Stimulated activated naive B cell treated with anti-CD40 and anti-IgM and Interleukin-4, amounts not matched to agents 10 μg/mL and 1 μg/mL and 100 μg/mL, for 72 hours (primary cell): ENCODE measurements around the gene PPIL1.

Experiments
- ATAC-seq, 2 donors: fragments of 150-1000 bp; cut with Tn5 transposase; replicated peaks; 2 replicates each; pipeline ENCODE4 v1.10.0; 2021; ENCODE audit warnings: moderate library complexity in 1 of 2
- DNase-seq: peaks from one replicate; pipeline ENCODE4 v3.0.0; 2021
- H3K27ac Mint-ChIP-seq: one replicate; pipeline ENCODE4 v1.8.0; 2022; ENCODE audit warnings: mild to moderate bottlenecking, mixed read lengths
- H3K27me3 Mint-ChIP-seq, 2 donors: one replicate each; pipeline ENCODE4 v1.8.0; 2022; ENCODE audit warnings: mixed read lengths in 2 of 2
- H3K36me3 Mint-ChIP-seq, 2 donors: one replicate each; pipeline ENCODE4 v1.8.0; 2022; ENCODE audit warnings: mixed read lengths in 2 of 2, mild to moderate bottlenecking in 1 of 2
- H3K4me1 Mint-ChIP-seq, 2 donors: one replicate each; pipeline ENCODE4 v1.8.0; 2022; ENCODE audit warnings: mixed read lengths in 2 of 2, mild to moderate bottlenecking in 1 of 2
- H3K4me3 Mint-ChIP-seq, 2 donors: one replicate each; pipeline ENCODE4 v1.8.0; 2022; ENCODE audit warnings: mild to moderate bottlenecking in 2 of 2, mixed read lengths in 2 of 2, moderate library complexity in 1 of 2
- H3K9me3 Mint-ChIP-seq, 2 donors: one replicate each; pipeline ENCODE4 v1.8.0; 2022; ENCODE audit warnings: mixed read lengths in 2 of 2, mild to moderate bottlenecking in 1 of 2

The PPIL1 gene

GRCh38 chr6:36873612-36874442, 776 bp downstream of the PPIL1 start:
- ATAC-seq (no peak), DNase-seq (no peak)
- H3K27me3 Mint-ChIP-seq, result peaks cover 0 to 2% of the 10 kb centered on the region in 2 donors
- H3K9me3 Mint-ChIP-seq, result no peaks in the 10 kb centered on the region
- peak overlapping the region; percentile 92 to 99 for H3K4me3 Mint-ChIP-seq
- H3K4me1 Mint-ChIP-seq, result peaks cover 13 to 25% of the 10 kb centered on the region in 2 donors
- H3K36me3 Mint-ChIP-seq, result peaks cover 14 to 26% of the 10 kb centered on the region in 2 donors
- H3K27ac Mint-ChIP-seq, result peak overlapping the region; percentile 100

DNA sequence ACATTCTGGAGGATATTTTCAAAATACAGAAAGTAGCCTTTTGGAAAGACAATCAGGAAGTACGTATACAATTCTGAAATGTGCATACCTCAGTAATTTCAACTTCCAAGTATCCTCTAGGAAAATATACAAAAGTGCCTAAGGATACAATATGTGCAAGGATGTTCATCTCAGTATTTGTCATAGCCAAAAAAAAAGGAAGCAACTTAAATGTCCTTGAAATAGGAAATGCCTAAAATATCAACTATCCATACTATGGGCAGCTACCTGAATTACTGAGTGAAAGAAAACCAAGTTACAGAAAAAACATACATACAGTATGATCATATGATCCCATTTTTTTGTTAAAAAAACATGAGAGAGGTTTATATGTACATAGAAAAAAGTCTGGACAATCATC, 1.5 kb downstream of the PPIL1 start:
- H3K4me1 Mint-ChIP-seq, result peaks cover 14 to 25% of the 10 kb centered on the region in 2 donors
- peak overlapping the region; percentile 100 for H3K27ac Mint-ChIP-seq
- no peaks in the 10 kb centered on the region for H3K9me3 Mint-ChIP-seq
- no peaks in the 10 kb centered on the region for H3K27me3 Mint-ChIP-seq
- peak overlapping the region; percentile 92 to 99 for H3K4me3 Mint-ChIP-seq
- ATAC-seq (no peak), DNase-seq (no peak)
- H3K36me3 Mint-ChIP-seq, result peaks cover 17 to 29% of the 10 kb centered on the region in 2 donors

GRCh38 chr6:36871686-36872085, 2.9 kb downstream of the PPIL1 start:
- no peak overlapping the region for H3K27ac Mint-ChIP-seq
- no peak overlapping the region for H3K4me3 Mint-ChIP-seq
- H3K27me3 Mint-ChIP-seq, result no peaks in the 10 kb centered on the region
- peaks cover 19 to 43% of the 10 kb centered on the region in 2 donors for H3K36me3 Mint-ChIP-seq
- DNase-seq (no peak), ATAC-seq (no peak)
- peaks cover 18 to 25% of the 10 kb centered on the region in 2 donors for H3K4me1 Mint-ChIP-seq
- H3K9me3 Mint-ChIP-seq, result no peaks in the 10 kb centered on the region

- H3K36me3 Mint-ChIP-seq, result peaks cover 41 to 75% of the 10 kb centered on the region in 2 donors
- H3K9me3 Mint-ChIP-seq, result no peaks in the 10 kb centered on the region
- DNase-seq, result no peak
- H3K4me1 Mint-ChIP-seq, result peaks cover 14 to 19% of the 10 kb centered on the region in 2 donors
- no peak for ATAC-seq
- no peaks in the 10 kb centered on the region for H3K27me3 Mint-ChIP-seq
- H3K4me3 Mint-ChIP-seq, result no peak overlapping the region
- H3K27ac Mint-ChIP-seq, result no peak overlapping the region
Measured at GRCh38 chr6:36867471-36868224, 7.0 kb downstream of the PPIL1 start.

DNA sequence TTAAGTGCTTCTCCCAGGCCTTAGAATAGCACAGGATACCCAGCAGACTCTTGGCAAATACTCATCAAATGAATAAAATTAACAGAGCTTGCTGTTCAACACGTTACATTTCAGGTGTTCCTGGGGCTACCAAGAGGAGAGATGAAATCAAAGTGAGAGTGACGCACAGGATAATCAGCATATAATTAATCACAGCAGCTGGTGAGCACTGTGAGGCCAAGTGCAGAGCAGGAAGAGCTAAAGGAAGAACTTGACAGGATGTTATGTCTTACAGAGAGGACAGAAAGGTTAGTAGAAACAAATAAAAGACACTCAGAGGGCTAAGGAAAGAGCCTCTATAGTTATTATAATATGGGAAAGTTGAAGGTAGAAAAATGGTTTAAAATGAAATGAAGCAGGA, 8.8 kb downstream of the PPIL1 start:
- no peaks in the 10 kb centered on the region for H3K27me3 Mint-ChIP-seq
- H3K4me3 Mint-ChIP-seq, result no peak overlapping the region
- no peak for ATAC-seq
- peaks cover 38 to 71% of the 10 kb centered on the region in 2 donors for H3K36me3 Mint-ChIP-seq
- H3K27ac Mint-ChIP-seq, result no peak overlapping the region
- no peaks in the 10 kb centered on the region for H3K9me3 Mint-ChIP-seq
- H3K4me1 Mint-ChIP-seq, result peaks cover 13 to 16% of the 10 kb centered on the region in 2 donors
- no peak for DNase-seq

DNA sequence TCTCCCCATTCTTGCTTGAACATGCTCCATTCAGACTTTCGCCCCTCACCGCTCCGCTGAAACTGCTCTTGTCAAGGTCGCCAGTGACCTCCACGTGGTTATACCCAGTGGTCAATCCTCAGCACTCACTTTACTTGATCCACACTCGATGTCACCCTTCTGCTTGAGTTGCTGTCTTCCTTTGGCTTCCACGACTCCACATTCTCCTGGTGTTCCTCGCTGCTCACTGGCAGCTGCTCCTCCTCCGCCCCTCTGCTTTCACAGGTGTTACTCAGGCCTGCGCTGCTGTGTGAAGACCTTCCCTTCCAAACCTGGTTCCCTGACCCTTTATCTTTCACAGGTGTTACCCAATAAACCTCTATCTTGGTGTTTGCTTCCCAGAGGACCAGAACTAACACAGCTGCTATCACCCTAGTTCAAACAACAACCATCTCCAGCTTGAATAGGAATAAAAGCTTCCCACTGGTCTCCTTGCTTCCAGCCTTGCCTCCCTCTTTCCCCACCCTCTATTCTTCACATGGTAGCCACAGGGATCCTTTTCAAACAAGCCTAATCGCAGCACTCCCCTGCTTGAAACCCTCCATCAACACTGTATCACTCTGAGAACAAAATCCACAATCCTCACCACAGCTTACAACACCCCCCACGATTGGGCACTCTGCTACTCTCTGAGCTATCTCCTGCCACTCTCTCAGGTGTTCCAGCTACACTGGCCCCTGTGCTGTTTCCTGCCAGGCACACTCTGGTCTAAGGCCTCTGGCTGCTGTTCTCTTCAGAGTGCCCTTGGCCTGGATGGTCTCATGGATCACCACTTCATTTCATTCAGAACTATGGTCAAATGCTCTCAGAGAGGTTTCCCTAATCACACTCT, 10.7 kb downstream of the PPIL1 start:
- H3K27ac Mint-ChIP-seq, result peak overlapping the region; percentile 2
- H3K27me3 Mint-ChIP-seq, result no peaks in the 10 kb centered on the region
- ATAC-seq (no peak), DNase-seq (no peak)
- H3K9me3 Mint-ChIP-seq, result no peaks in the 10 kb centered on the region
- H3K4me1 Mint-ChIP-seq, result peaks cover 7 to 14% of the 10 kb centered on the region in 2 donors
- H3K4me3 Mint-ChIP-seq, result no peak overlapping the region
- H3K36me3 Mint-ChIP-seq, result peaks cover 34 to 67% of the 10 kb centered on the region in 2 donors

DNA sequence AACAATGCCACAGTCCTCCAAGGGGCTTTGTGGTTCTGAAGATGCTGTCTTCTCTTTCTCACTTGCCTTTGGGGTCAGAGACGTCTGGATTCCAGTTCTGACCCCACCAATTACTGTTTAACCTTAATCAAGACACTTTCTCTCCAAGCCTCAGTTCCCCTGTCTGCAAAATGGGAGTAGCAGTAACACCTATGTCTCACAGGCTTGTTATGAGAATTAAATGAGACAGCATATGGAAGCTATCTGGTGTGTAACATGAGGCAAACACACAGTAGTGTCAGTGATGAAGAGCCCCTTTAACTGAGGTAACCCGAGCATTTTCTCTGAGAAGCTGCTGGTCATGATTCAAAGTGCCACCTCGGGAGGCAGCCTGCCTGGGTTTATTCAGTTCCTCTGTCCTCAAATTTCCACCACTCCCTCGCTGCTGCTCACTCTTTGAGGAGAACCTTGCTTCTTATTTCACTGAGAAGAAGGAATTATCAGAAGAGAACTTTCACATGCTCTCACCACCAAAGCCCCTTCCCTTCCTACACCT, 11.7 kb downstream of the PPIL1 start:
- H3K27me3 Mint-ChIP-seq, result no peaks in the 10 kb centered on the region
- peaks cover 7 to 12% of the 10 kb centered on the region in 2 donors for H3K4me1 Mint-ChIP-seq

DNA sequence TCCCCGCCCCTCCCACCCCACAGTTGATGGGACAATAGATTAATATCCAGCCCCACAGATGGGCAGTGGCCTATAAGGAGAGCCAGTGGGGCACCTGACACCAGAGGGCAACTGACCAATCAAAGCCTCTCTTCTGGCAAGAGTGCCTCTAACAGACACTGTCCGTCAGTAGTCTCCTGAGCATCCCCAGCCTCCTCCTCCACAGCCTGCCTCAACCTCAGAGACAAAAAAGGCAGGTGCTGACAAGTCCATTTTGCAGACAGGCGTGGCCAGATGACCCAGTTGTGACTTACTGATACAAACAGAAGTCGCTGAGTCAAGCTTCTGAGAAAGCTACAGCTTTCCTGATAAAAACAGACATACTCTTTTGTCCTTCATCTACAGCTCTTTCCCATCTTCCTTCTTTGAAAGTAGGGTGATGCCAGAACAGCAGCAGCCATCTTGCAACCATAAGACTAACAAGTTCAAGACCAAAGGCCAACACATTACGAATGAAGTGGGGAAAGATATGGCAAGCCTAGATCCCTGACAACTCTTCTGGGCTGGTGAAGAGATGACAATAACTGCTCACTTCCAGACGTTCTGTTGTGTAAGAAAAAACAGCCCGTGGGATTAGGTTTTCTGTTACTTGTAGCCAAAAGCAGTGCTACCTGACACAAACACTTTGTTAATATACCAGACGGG, 12.3 kb downstream of the PPIL1 start:
- peaks cover 32 to 68% of the 10 kb centered on the region in 2 donors for H3K36me3 Mint-ChIP-seq
- no peak for DNase-seq
- no peaks in the 10 kb centered on the region for H3K27me3 Mint-ChIP-seq
- H3K4me1 Mint-ChIP-seq, result peaks cover 7 to 10% of the 10 kb centered on the region in 2 donors
- no peaks in the 10 kb centered on the region for H3K9me3 Mint-ChIP-seq
- ATAC-seq, result no peak
- no peak overlapping the region for H3K4me3 Mint-ChIP-seq
- no peak overlapping the region for H3K27ac Mint-ChIP-seq

More for the DNA sequence above, 11.7 kb downstream of the PPIL1 start:
- DNase-seq, result no peak
- Mint-ChIP-seq H3K36me3 (peaks cover 32 to 70% of the 10 kb centered on the region in 2 donors), H3K4me3 (no peak overlapping the region), H3K27ac (no peak overlapping the region), H3K9me3 (no peaks in the 10 kb centered on the region)
- no peak for ATAC-seq

- ATAC-seq (no peak), DNase-seq (no peak)
- H3K4me1 Mint-ChIP-seq, result peaks cover 7 to 10% of the 10 kb centered on the region in 2 donors
- no peaks in the 10 kb centered on the region for H3K9me3 Mint-ChIP-seq
- no peak overlapping the region for H3K27ac Mint-ChIP-seq
- H3K4me3 Mint-ChIP-seq, result no peak overlapping the region
- peaks cover 40 to 62% of the 10 kb centered on the region in 2 donors for H3K36me3 Mint-ChIP-seq
- H3K27me3 Mint-ChIP-seq, result no peaks in the 10 kb centered on the region
Measured at GRCh38 chr6:36860126-36860525, 14.5 kb downstream of the PPIL1 start.

- ATAC-seq (no peak), DNase-seq (no peak)
- Mint-ChIP-seq H3K4me3 (no peak overlapping the region), H3K9me3 (no peaks in the 10 kb centered on the region), H3K4me1 (peaks cover 0 to 4% of the 10 kb centered on the region in 2 donors), H3K27ac (peak overlapping the region; percentile 38), H3K36me3 (peaks cover 39 to 61% of the 10 kb centered on the region in 2 donors), H3K27me3 (no peaks in the 10 kb centered on the region)
Measured at GRCh38 chr6:36858407-36858981, 16.1 kb downstream of the PPIL1 start.

GRCh38 chr6:36857325-36857724, 17.3 kb downstream of the PPIL1 start:
- Mint-ChIP-seq H3K4me3 (no peak overlapping the region), H3K27ac (no peak overlapping the region), H3K4me1 (peaks cover 0 to 2% of the 10 kb centered on the region in 2 donors), H3K27me3 (no peaks in the 10 kb centered on the region), H3K36me3 (peaks cover 37 to 65% of the 10 kb centered on the region in 2 donors), H3K9me3 (no peaks in the 10 kb centered on the region)
- DNase-seq, result no peak
- ATAC-seq, result no peak

GRCh38 chr6:36856277-36856676, 18.3 kb downstream of the PPIL1 start:
- H3K9me3 Mint-ChIP-seq, result no peaks in the 10 kb centered on the region
- H3K36me3 Mint-ChIP-seq, result peaks cover 42 to 70% of the 10 kb centered on the region in 2 donors
- no peak overlapping the region for H3K4me3 Mint-ChIP-seq
- ATAC-seq, result no peak
- DNase-seq, result no peak
- no peak overlapping the region for H3K27ac Mint-ChIP-seq
- H3K4me1 Mint-ChIP-seq, result peaks cover 0 to 2% of the 10 kb centered on the region in 2 donors
- H3K27me3 Mint-ChIP-seq, result no peaks in the 10 kb centered on the region

DNA sequence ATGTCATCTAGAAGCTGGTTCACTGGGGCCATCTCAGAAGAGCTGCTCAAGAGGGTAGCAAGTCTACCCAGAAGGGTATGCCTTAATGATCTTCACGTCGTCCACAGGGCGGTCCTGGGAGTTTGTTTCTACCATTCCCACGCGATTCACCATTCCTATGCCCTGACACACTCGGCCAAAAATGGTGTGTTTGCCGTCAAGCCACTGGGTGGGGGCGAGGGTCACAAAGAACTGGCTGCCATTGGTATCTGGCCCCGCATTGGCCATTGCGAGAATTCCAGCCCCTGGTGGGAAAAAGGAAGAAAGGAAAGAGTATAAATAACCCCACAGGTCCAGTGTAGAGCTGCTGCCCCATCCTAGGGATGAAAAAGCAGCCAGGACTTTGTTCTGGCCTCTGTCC, 18.9 kb downstream of the PPIL1 start:
- Mint-ChIP-seq H3K9me3 (no peaks in the 10 kb centered on the region), H3K4me3 (no peak overlapping the region), H3K36me3 (peaks cover 44 to 68% of the 10 kb centered on the region in 2 donors), H3K27ac (no peak overlapping the region), H3K27me3 (no peaks in the 10 kb centered on the region), H3K4me1 (peaks cover 0 to 2% of the 10 kb centered on the region in 2 donors)
- DNase-seq (no peak), ATAC-seq (no peak)
